Ascending aorta (tissue), 2 donors: ENCODE results near the gene SCO1. TPM values are rescaled to one million over a fixed set of nuclear protein-coding genes. Genes with fewer than 3 reads are reported as not detected.

Source experiments
- DNase-seq, 2 donors: peaks; one replicate each; pipeline ENCODE4 v3.0.0-alpha.2; 2019; ENCODE audit warnings: low spot score in 2 of 2
- H3K27ac ChIP-seq, 2 donors: fragments of 200-600 bp; sonication (generic); one replicate each; pipeline ENCODE4 v1.5.1; 2016 to 2017; ENCODE audit warnings: mild to moderate bottlenecking in 1 of 2
- H3K27me3 ChIP-seq: fragments of 200-600 bp; sonication (generic); one replicate; pipeline ENCODE4 v1.5.1; 2017
- H3K36me3 ChIP-seq, 2 donors: fragments of 200-600 bp; sonication (generic); one replicate each; pipeline ENCODE4 v1.5.1; 2016
- H3K4me1 ChIP-seq, 2 donors: fragments of 200-600 bp; sonication (generic); one replicate each; pipeline ENCODE4 v1.5.1; 2016 to 2017; ENCODE audit warnings: mild to moderate bottlenecking in 1 of 2
- H3K4me3 ChIP-seq, 2 donors: fragments of 200-600 bp; sonication (generic); one replicate each; pipeline ENCODE4 v1.5.1; 2016 to 2017; ENCODE audit warnings: mild to moderate bottlenecking in 1 of 2
- H3K9me3 ChIP-seq, 2 donors: fragments of 200-600 bp; sonication (generic); one replicate each; pipeline ENCODE4 v1.5.1; 2016
- CTCF ChIP-seq, 3 experiments: fragments of 200-600 bp in 2 of 3; fragments of 450-650 bp in 1 of 3; sonication (generic) in 2 of 3; IDR thresholded peaks; one replicate each; pipeline ENCODE4 v1.5.1; 2016 to 2019; ENCODE audit warnings: antibody characterized with exemption in 3 of 3, mild to moderate bottlenecking in 1 of 3, moderate library complexity in 1 of 3
- intact Hi-C: fragments of 100-400 bp; cut with DNase I; formaldehyde crosslinking; loops from one replicate; pipeline ENCODE4 v1.15.1; 2023
- total RNA-seq: library from RNA; depleted of rRNA; stranded (reverse); fragments of >200 nt; gene quantifications from one replicate; pipeline ENCODE4 v1.1.0, GENCODE V29; 2016

The SCO1 gene
- total RNA-seq, 1 donor from 2014 or later: 173 TPM

- no peaks in the 10 kb centered on the region for H3K27me3 ChIP-seq
- no peaks in the 10 kb centered on the region for H3K9me3 ChIP-seq
- intact Hi-C loops: no loop called here
- DNase-seq: no peak
- H3K4me1 ChIP-seq: no peaks in the 10 kb centered on the region
- no peak overlapping the region for H3K27ac ChIP-seq
- no peaks in the 10 kb centered on the region for H3K36me3 ChIP-seq
- no peak overlapping the region for H3K4me3 ChIP-seq
- no peak for TF ChIP-seq CTCF (IDR thresholded peaks at IDR 0.05)
These were observed 44.2 kb downstream of the SCO1 start for GRCh38 chr17:10652984-10653659.

GRCh38 chr17:10651927-10652326 lies 45.4 kb downstream of the SCO1 start:
- Histone ChIP-seq H3K27me3 (no peaks in the 10 kb centered on the region), H3K27ac (no peak overlapping the region), H3K4me3 (no peak overlapping the region), H3K36me3 (no peaks in the 10 kb centered on the region), H3K4me1 (no peaks in the 10 kb centered on the region), H3K9me3 (no peaks in the 10 kb centered on the region)
- no peak for TF ChIP-seq CTCF (IDR thresholded peaks at IDR 0.05)
- no peak for DNase-seq
- intact Hi-C loops: no loop called here

- DNase-seq: no peak
- Histone ChIP-seq H3K4me1 (no peaks in the 10 kb centered on the region), H3K36me3 (peaks cover 0 to 13% of the 10 kb centered on the region in 2 donors), H3K9me3 (no peaks in the 10 kb centered on the region), H3K4me3 (no peak overlapping the region), H3K27ac (no peak overlapping the region), H3K27me3 (no peaks in the 10 kb centered on the region)
- no peak for TF ChIP-seq CTCF (IDR thresholded peaks at IDR 0.05)
- intact Hi-C loops: loop anchor here (5.0 kb wide), 1 partner anchor 48 kb away; the partner anchor contains the start of genes ADPRM and SCO1
These were observed 47.7 kb downstream of the SCO1 start for GRCh38 chr17:10649602-10650001.

GRCh38 chr17:10648956-10649355 lies 48.4 kb downstream of the SCO1 start:
- H3K27me3 ChIP-seq: no peaks in the 10 kb centered on the region
- TF ChIP-seq CTCF (IDR thresholded peaks at IDR 0.05): no peak
- intact Hi-C loops: loop anchor here (5.0 kb wide), 1 partner anchor 48 kb away; the partner anchor contains the start of genes ADPRM and SCO1
- H3K27ac ChIP-seq: no peak overlapping the region
- DNase-seq: no peak
- H3K4me3 ChIP-seq: no peak overlapping the region
- H3K9me3 ChIP-seq: no peaks in the 10 kb centered on the region
- peaks cover 0 to 14% of the 10 kb centered on the region in 2 donors for H3K36me3 ChIP-seq
- H3K4me1 ChIP-seq: no peaks in the 10 kb centered on the region

GRCh38 chr17:10648381-10648780 lies 49.0 kb downstream of the SCO1 start:
- no peak for DNase-seq
- H3K9me3 ChIP-seq: no peaks in the 10 kb centered on the region
- no peaks in the 10 kb centered on the region for H3K27me3 ChIP-seq
- intact Hi-C loops: loop anchor here (5.0 kb wide), 1 partner anchor 49 kb away; the partner anchor contains the start of genes ADPRM and SCO1
- H3K36me3 ChIP-seq: peaks cover 0 to 14% of the 10 kb centered on the region in 2 donors
- no peaks in the 10 kb centered on the region for H3K4me1 ChIP-seq
- H3K27ac ChIP-seq: no peak overlapping the region
- H3K4me3 ChIP-seq: no peak overlapping the region
- TF ChIP-seq CTCF (IDR thresholded peaks at IDR 0.05): no peak
